Left renal pelvis (tissue), 4 donors: ENCODE results near the gene SULT1A2. TPM values are rescaled to one million over a fixed set of nuclear protein-coding genes. Genes with fewer than 3 reads are reported as not detected.
A peak's percentile ranks its signal among the peaks of the same experiment; 100 is the strongest.
"Not testable (repeated sequence)": the region's sequence is repeated elsewhere in the genome, so short reads cannot be mapped to it uniquely, and the experiment has no call there.

Experiments
- DNase-seq, 4 donors: peaks; one replicate each; pipeline ENCODE4 v3.0.0-alpha.2; 2013; ENCODE audit warnings: low read depth in 4 of 4, low spot score in 3 of 4
- polyA plus RNA-seq, 4 donors: library from polyadenylated mRNA; unstranded; fragments of 120-200 nt; gene quantifications; one replicate each; pipeline ENCODE4 v1.2.1, GENCODE V29; 2013; ENCODE audit not compliant: insufficient read length in 4 of 4

SULT1A2 gene
- polyA plus RNA-seq, 4 donors, result 0.73 to 2.2 (median 1.9) TPM

DNA sequence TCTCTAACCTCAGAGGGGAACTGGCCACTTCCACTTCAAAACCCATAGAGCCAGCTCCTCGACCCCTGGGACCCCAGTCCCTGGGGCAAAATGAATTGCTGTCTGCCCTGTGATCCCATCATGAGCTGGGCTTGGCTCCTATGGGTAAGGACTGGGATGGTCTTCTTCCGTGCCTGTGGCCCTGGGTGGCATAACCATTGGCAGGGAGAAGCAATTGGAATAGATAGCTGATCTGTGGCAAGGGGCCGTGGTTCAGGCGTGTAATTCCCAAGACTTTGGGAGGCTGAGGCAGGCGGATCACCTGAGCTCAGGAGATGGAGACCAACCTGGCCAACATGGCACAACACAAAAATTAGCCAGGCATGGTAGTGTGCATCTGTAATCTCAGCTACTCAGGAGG, 4.3 kb downstream of the SULT1A2 start:
- DNase-seq, result no peak

DNA sequence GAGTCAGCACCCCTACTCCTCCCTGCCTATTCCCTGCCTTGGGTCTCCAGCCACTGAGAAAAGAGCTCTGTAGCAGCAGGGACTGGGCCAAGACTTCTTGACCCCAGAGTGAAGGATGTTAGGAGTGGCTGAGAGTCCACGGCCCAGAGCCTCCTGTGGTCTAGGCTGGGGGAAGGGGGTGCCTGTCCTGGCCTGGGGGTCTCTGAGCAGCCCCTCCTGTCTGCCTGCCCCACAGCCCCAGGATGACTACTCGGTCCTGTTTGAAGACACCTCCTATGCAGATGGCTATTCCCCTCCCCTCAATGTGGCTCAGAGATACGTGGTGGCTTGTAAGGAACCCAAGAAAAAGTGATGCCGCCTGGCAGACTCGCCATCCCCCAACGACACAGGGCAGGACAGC, 5.5 kb downstream of the SULT1A2 start:
- no peak for DNase-seq

DNA sequence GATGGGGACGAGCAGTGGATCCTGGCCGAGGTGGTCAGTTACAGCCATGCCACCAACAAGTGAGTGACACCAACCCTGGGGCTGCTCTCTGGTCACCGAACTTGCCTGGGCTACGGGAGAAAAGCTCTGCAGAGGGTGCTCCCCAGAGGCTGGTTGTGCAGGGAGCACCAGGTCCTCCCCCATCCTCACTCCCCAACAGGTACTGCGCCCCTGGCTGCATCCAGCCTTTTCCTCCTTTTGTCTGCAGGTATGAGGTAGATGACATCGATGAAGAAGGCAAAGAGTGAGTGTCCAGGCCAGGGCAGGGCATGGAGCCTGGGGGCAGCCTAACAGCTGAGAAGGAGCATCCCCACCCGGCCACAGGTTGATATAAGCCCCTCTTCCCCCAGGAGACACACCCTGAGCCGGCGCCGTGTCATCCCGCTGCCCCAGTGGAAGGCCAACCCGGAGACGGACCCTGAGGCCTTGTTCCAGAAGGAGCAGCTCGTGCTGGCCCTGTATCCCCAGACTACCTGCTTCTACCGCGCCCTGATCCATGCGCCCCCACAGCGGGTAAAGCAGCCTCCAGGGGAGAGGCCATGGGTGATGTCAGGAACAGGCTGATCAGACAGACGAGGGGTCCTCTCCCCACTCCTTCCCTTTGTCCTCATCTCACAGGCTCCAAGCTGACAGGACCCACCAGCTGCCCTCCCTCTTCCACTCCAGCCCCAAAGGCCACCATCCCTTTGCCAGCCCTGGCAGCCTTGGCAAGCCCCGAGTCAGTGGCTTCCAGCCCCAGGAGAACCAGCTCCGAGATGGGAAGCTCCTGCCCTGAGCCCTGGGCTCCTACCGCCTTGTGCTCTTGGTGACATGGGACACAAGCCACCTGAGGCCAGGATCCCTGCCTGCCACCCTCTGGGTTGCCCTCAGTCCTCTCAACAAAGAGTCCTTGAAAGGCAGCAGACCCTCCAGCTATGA, 6.2 kb downstream of the SULT1A2 start:
- no peak for DNase-seq

DNA sequence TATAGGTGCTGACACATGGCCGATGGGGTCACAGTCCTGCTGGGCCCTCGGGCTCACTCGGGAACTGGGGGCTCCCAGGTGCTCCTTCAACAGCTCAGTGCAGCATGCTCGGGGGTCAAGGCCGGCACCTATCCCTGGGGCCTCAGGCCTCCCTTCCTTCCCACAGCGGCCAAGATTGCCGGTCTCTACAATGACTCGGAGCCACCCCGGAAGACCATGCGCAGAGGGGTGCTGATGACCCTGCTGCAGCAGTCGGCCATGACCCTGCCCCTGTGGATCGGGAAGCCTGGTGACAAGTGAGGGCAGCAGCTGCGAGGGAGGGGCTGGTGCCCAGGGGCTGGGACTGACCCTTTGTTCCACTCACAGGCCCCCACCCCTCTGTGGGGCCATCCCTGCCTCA, 6.9 kb downstream of the SULT1A2 start:
- no peak for DNase-seq

DNA sequence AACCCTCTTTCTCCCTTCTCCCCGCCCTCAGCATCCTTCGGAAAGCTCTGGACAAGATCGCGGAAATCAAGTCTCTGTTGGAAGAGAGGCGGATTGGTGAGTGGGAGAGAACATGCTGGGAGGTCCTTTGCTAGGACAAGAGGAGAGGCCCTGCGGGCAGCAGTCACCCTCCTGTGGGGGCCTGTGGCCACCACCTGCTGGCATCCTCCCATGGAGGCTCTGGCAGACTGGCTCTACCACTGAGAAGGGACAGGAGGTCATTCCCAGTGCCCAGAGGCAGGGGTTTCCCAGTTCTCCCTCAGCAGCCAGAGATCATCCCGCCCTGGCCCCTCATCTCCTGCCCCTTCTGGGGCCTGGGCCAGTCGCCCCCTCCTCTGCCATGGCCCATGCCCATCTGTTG, 7.8 kb downstream of the SULT1A2 start:
- DNase-seq, result no peak

DNA sequence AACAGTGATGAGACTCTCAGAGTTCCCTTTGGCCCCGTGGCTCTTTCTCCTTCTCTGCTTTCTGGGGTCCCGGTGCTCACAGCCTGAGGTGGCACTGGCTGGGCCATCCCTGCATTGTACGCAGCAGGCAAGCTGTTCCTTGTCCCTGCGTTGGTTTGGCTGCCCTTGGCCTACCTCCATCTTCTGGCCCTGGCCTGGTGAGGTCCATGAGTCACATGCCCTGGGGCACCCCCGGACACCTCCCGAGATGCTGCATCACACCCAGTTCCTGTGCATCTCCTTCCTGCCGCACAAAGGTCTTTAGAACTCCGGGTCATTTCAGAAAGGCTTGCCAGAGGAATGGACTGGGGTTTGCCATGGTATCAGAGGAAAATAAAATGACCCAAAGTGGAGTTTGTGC, 9.5 kb downstream of the SULT1A2 start:
- DNase-seq, result no peak

DNA sequence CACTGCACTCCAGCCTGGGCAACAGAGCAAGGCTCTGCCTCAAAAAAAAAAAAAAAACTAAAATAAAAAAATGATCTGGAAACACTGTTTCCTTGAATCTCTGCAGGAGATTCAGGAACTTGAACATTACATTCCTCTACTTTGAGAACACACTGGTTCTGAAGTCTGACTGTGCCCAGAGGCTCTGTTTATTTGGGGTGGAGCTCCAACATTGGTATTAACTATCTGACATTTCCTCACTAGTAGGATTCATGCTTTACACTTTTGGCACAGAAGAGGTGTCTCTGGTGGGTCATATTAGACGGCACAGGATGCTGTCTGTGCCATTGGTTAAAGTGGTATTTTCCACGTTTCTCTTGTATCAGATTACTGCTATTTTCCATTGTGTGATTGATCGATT, 10.4 kb downstream of the SULT1A2 start:
- DNase-seq, result no peak

DNA sequence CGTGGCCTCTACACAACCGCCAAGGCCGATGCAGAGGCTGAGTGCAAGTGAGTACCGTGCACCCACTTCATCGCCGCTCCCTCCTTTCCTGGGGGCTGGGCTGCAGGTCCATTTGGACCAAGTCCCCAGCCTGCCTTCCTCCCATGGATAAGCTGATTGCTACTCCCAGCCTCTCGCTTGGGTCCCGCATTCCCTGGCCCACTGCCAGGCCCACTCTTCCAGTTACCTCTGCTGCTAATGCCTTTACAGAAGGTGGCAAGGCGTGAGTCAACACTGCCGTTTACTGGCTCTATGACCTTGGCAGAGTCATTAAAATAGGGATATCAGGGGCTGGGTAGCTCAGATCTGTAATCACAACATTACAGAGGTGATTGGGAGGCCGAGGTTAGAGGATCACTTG, 11.2 kb downstream of the SULT1A2 start:
- DNase-seq, result no peak

DNA sequence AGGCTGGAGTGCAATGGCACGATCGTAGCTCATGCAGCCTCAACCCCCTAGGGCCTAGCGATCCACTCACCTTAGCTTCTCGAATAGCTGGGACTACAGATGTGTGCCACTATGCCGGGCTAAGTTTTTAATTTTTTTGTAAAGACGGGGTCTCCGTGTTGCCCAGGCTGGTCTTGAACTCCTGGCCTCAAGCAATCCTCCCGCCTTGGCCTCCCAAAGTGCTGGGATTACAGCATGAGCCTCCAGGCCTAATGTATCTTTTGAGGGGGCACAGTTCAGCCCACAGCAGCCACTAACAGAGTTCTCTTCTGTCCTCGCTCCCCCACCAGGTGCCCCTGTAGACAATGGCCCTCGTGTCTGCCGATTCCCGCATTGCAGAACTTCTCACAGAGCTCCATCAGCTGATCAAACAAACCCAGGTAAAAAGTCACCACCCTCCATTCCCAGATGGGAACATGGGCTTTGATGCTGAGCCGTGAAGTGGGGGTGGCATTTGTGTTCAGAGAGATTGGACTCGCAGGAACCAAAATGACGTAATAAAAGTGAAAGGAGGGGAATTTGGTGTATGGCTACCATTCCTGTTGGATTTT, 16.0 kb downstream of the SULT1A2 start:
- no peak for DNase-seq

DNA sequence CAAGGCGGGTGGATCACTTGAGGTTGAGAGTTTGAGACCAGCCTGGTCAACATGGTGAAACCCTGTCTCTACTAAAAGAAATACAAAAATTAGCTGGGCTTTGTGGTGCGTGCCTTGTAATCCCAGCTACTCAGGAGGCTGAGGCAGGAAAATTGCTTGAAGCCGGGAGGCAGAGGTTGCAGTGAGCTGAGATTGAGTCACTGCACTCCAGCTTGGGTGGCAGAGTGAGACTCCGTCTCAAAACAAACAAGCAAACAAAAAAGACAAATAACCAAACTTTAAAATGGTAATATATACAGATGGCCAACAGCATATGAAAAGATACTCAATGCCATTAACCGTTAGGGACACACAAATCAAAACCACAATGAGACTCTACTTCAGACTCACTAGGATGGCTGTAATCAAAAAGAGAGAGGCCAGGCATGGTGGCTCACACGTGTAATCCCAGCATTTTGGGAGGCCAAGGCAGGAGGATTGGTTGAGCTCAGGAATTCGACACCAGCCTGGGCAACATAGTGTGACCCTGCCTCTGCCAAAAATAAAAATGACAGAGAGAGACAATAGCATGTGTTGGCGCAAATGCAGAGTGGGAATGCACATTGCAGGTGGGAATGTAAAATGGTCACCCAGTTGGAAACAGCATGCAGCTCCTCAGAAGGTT, 21.3 kb downstream of the SULT1A2 start:
- no peak for DNase-seq

DNA sequence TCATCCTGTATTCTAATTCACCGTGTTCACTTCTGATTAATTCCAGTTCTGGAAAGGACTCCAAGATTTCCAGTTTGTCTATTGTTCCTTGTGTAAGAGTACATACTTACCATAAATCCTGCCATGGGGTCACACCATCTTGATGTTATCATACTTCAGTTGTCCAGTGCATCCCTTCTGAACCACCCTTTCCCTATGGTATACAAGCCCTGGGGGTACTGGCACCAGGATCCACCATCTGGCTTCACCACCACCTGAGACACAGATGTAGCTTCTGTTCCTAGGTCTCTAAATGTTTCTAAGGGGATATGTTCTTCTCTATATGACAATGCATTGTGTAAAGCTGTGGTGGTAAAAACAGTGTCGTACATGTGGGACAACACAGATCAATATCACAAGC, 21.9 kb downstream of the SULT1A2 start:
- DNase-seq, result no peak

DNA sequence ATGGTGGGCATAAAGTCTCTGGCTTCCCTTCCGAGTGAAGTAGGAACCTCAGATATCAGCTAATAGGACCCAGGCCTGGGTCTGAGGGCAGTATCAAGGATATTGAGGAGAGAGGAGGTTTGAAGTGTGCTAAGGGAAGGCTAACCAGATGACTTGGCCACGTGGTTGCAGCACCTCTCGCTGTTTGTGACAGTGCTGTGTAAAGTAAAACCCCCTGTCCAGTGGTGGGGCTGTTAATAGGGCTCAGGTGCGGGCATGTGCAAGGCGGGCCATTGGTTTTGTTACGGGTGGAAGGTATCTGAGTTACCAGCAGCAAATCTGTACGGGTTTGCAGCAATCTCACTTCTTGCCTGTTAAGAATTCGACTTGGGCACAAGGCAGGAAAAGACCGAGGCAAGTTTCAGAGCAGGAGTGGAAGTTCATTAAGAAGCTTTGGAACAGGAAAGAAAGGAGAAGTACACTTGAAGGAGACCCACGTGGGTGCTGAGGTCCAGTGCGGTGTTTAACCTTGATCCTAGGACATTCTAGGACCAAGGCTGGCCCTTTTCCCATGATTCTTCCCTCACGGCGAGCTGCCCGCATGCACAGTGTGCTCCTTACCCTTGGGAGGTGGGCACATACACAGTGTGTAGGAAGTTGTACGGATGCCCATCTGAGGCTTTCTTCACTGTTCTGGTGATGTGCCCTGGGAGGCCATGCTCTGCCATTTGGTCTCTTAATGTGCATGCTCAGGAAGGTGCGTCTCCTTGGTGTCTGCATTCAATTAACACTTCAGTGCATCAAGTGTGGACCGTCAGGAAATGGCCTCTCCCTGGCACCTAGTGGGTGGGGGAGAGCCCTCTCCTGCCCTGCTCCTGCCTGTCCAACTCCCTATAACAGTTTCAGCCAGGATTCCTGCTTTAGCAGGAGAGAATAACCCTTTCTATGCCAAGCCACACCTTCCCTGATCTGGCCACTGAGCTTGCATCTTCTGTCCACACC, 22.8 kb downstream of the SULT1A2 start:
- DNase-seq, result no peak

DNA sequence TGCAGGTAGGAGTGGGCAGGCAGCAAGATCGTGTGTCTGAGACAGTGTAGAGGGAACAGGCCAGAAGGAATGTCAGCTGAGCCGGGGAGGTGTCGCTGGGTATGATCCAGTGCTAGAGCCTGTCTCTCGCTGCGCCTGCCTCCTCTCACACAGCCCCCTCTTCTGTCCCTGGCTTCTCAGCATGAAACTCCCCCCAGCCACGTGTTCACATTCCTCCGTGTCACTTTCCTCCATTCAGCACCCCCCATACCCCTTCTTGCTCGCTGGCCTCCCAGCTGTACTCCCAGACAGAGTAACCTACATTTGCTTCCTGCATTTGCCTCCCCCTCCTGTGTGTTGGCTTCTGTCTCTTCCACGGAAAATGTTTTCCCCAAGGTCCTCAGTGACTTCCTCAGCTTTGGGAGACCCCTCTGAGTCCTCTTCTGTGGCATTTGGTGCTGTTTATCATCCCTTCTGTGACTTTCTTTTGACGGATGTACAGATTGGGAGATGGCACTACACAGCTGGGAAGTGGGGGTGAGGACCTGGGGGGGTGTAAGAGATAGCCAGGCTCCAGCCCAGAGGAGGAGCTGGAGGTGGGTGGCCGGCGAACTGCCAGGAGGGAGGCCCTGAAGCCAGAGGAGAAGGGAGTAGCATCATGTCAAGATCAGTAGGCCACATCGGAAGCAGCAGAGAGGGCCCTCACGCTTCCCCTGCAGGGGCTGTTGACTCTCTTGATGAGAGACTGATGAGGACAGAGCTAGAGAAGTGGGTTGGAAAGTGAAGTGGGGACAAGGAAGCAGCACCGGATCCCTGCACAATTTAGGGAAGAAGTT, 23.9 kb downstream of the SULT1A2 start:
- DNase-seq, result peak in 3 of 4 donors; percentile 59 to 70 (median 62)

DNA sequence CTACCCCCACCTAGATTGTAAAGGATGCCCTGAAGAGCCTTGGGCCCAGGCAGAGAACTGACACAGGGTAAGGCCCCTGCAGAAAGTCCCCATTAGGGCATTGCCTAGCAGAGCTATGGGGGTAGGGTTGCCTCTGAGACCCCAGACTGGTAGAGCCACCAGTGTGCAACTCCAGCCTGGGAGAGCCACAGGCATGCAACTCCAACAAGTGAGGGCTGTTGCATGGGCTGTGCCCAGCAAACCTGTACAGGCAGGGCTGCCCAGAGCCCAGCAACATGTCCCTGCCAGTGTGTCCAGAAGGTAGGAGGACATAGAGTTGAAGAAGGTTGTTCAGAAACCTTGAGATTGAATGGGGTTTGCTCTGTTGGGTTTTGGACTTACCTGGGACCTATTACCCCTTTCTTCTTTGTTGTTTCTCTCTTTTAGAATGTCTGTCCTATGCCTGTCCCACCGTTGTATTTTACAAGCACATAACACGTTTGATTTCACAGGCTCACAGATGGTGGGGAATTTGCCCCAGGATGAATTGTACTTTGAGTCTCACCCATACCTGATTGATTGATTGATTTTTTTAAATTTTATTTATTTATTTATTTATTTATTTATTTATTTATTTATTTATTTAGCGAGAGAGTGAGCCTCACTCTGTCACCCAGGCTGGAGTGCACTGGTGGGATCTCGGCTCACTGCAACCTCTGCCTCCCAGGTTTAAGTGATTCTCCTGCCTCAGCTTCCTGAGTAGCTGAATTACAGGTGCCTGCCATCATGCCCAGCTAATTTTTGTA, 26.7 kb downstream of the SULT1A2 start:
- no peak for DNase-seq

DNA sequence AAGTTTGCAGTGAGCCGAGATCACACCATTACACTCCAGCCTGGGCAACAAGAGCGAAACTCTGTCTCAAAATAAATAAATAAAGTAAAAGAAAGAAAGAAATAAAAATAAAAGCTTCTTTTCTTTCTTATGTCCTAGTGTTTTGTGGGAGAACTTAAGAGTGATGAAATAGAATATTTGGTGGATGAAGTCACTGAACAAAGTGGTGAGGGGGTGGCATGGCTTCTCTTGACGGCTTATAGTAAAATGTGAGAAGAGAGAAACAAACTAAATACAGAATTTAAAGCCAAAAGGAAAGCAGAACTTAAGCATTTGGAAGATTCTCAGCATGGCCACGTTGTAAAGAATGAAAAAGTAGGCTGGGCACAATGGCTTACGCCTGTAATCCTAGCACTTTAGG, 27.8 kb downstream of the SULT1A2 start:
- DNase-seq, result no peak

DNA sequence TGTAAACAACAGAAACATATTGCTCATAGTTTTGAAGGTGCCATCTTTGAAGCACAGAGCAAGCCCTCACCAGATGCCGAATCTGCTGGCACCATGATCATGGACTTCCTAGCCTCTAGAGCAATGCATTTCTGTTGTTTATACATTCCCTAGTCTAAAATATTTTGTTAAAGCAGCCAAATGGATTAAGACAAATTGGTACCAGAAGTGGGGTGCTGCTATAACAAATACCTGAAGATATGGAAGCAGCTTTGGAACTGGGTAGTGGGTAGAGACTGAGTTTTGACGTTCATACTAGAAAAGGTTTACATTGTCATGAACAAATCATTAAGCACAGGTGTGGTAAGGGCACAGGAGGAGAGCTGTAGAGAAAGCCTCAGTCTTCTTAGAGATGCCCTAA, 29.6 kb downstream of the SULT1A2 start:
- DNase-seq, result no peak

DNA sequence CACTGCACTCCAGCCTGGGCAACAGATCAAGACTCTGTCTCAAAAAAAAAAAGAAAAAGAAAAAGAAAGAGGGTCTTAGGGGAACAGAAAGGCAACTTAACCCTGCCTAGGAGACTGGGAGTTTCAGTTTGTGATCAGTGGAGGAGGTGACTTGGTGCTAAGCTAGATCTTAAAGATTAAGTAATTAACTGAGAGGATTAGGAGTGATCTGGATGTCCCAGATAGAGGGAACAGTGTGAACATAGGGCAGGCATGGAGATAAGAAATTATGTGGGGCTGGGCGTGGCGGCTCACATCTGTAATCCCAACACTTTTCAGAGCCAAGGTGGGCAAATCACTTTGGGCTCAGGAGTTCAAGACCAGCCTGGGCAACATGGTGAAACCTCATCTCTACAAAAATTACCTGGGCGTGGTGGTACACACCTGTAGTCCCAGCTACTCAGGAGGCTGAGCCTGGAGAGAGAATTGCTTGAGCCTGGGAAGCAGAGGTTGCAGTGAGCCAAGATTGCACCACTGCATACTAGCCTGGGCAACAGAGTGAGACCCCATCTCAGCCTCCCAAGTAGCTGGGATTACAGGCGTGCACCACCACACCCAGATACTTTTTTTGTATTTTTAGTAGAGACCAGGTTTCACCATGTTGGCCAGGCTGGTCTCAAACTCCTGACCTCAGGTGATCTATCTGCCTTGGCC, 30.5 kb downstream of the SULT1A2 start:
- DNase-seq, result not testable (repeated sequence)

DNA sequence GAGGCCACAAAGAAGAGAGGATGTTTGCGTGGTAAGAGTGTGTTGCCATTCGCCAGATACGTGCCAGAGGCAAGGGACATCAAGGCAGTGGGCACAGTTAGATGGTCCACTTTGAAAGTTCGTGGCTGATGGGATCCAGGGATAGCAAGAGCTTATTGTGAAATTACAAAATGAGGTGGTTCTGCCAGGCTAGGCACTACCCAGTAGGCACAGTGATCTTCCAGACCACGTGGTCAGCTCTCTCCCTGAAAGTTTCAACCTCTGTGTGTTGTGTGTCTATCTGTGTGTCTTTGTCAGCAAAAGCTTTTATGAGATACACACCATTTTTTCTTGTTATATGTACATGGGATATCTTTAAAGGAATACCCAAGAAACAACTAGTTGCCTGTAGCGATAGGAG, 33.6 kb downstream of the SULT1A2 start:
- DNase-seq, result no peak
